ENCODE data around the gene HK2. TPM values are rescaled to one million over a fixed set of nuclear protein-coding genes. Genes with fewer than 3 reads are reported as not detected.

The HK2 gene
- total RNA-seq (2022; extraction: Qiagen RNA extraction; ENCODE audit: low read depth) = 0.71 to 1.2 TPM (median 0.93 TPM) in 5 replicates

GRCh38 chr2:74833418-74834233 lies at the start of gene HK2:
Gene HK2 (plus strand): TSS chr2:74834127. CDS start chr2:74834581, 454 bp downstream.

Other genes starting within 250 kb of the HK2 start
- not detected in 5 replicates for gene M1AP, start 185.8 kb upstream of the HK2 start, total RNA-seq (2022; extraction: Qiagen RNA extraction; ENCODE audit: low read depth)
- gene SEMA4F, start 179.9 kb upstream of the HK2 start, total RNA-seq (2022; extraction: Qiagen RNA extraction; ENCODE audit: low read depth) = 8.1 to 12.2 TPM (median 10.4 TPM) in 5 replicates
- 89.9 to 183 TPM (median 161 TPM) in 5 replicates for gene POLE4, start 124.5 kb downstream of the HK2 start, total RNA-seq (2022; extraction: Qiagen RNA extraction; ENCODE audit: low read depth)

Data from A549 treated with GW870086 at 1 μM for 4 hours (cell line).